ENCODE data around the gene SOCS3.

SOCS3 gene

GRCh38 chr17:78380370-78380769, 20.5 kb upstream of the SOCS3 start:
- peaks cover 0 to 3% (median 0%) of the 10 kb centered on the region in 5 donors for H3K27me3 ChIP-seq (ENCODE audit: control insufficient read depth in 5 of 5, insufficient read depth in 4 of 5, low read length in 5 of 5)
- no peak overlapping the region for H3K4me3 ChIP-seq (ENCODE audit: low read depth in 1 of 5, low read length in 5 of 5)
- peaks cover 16 to 77% (median 74%) of the 10 kb centered on the region in 5 donors for H3K4me1 ChIP-seq (ENCODE audit: control insufficient read depth in 5 of 5, insufficient read depth in 5 of 5, low read length in 5 of 5)
- peak overlapping the region in 2 of 5 donors; percentile 33 to 100 for H3K9ac ChIP-seq (ENCODE audit: low read length in 5 of 5)
- peak overlapping the region; percentile 99 for H3K27ac ChIP-seq (ENCODE audit: low read depth, low read length)
- H3K36me3 ChIP-seq (ENCODE audit: control insufficient read depth in 5 of 5, insufficient read depth in 5 of 5, low read length in 5 of 5), result no peaks in the 10 kb centered on the region
- no peaks in the 10 kb centered on the region for H3K9me3 ChIP-seq (ENCODE audit: control insufficient read depth in 5 of 5, low read length in 5 of 5)

- Histone ChIP-seq H3K36me3 (ENCODE audit: control insufficient read depth in 5 of 5, insufficient read depth in 5 of 5, low read length in 5 of 5) (no peaks in the 10 kb centered on the region), H3K4me1 (ENCODE audit: control insufficient read depth in 5 of 5, insufficient read depth in 5 of 5, low read length in 5 of 5) (peaks cover 9 to 75% (median 70%) of the 10 kb centered on the region in 5 donors), H3K27ac (ENCODE audit: low read depth, low read length) (peak overlapping the region; percentile 99), H3K4me3 (ENCODE audit: low read depth in 1 of 5, low read length in 5 of 5) (peak overlapping the region; percentile 83 to 92 (median 88)), H3K9ac (ENCODE audit: low read length in 5 of 5) (peak overlapping the region; percentile 96 to 100 (median 99)), H3K9me3 (ENCODE audit: control insufficient read depth in 5 of 5, low read length in 5 of 5) (no peaks in the 10 kb centered on the region), H3K27me3 (ENCODE audit: control insufficient read depth in 5 of 5, insufficient read depth in 4 of 5, low read length in 5 of 5) (peaks cover 0 to 3% (median 0%) of the 10 kb centered on the region in 5 donors)
Measured at GRCh38 chr17:78379131-78379491, 19.2 kb upstream of the SOCS3 start.

- Histone ChIP-seq H3K27ac (ENCODE audit: low read depth, low read length) (peak within 1 kb of the TSS; percentile 99), H3K9ac (ENCODE audit: low read length in 5 of 5) (peak within 1 kb of the TSS; percentile 96 to 100 (median 99)), H3K9me3 (ENCODE audit: control insufficient read depth in 5 of 5, low read length in 5 of 5) (no peaks in the 10 kb centered on the region), H3K36me3 (ENCODE audit: control insufficient read depth in 5 of 5, insufficient read depth in 5 of 5, low read length in 5 of 5) (no peaks in the 10 kb centered on the region), H3K27me3 (ENCODE audit: control insufficient read depth in 5 of 5, insufficient read depth in 4 of 5, low read length in 5 of 5) (peaks cover 0 to 3% (median 0%) of the 10 kb centered on the region in 5 donors), H3K4me3 (ENCODE audit: low read depth in 1 of 5, low read length in 5 of 5) (peak within 1 kb of the TSS; percentile 83 to 92 (median 88)), H3K4me1 (ENCODE audit: control insufficient read depth in 5 of 5, insufficient read depth in 5 of 5, low read length in 5 of 5) (peaks cover 8 to 72% (median 63%) of the 10 kb centered on the region in 5 donors)
Measured at GRCh38 chr17:78378225-78379130, 18.6 kb upstream of the SOCS3 start, which contains the start of gene PGS1. TSS of gene PGS1 (plus strand) at chr17:78378649. CDS start at chr17:78378666, 17 bp downstream.

GRCh38 chr17:78377858-78378224, 18.0 kb upstream of the SOCS3 start:
- H3K36me3 ChIP-seq (ENCODE audit: control insufficient read depth in 5 of 5, insufficient read depth in 5 of 5, low read length in 5 of 5), result no peaks in the 10 kb centered on the region
- H3K9me3 ChIP-seq (ENCODE audit: control insufficient read depth in 5 of 5, low read length in 5 of 5), result no peaks in the 10 kb centered on the region
- peak overlapping the region; percentile 99 for H3K27ac ChIP-seq (ENCODE audit: low read depth, low read length)
- peak overlapping the region in 4 of 5 donors; percentile 96 to 100 (median 98) for H3K9ac ChIP-seq (ENCODE audit: low read length in 5 of 5)
- H3K4me1 ChIP-seq (ENCODE audit: control insufficient read depth in 5 of 5, insufficient read depth in 5 of 5, low read length in 5 of 5), result peaks cover 8 to 69% (median 57%) of the 10 kb centered on the region in 5 donors
- peak overlapping the region; percentile 58 to 92 (median 88) for H3K4me3 ChIP-seq (ENCODE audit: low read depth in 1 of 5, low read length in 5 of 5)
- peaks cover 0 to 3% (median 0%) of the 10 kb centered on the region in 5 donors for H3K27me3 ChIP-seq (ENCODE audit: control insufficient read depth in 5 of 5, insufficient read depth in 4 of 5, low read length in 5 of 5)

GRCh38 chr17:78376161-78376560, 16.3 kb upstream of the SOCS3 start:
- peaks cover 0 to 3% (median 0%) of the 10 kb centered on the region in 5 donors for H3K27me3 ChIP-seq (ENCODE audit: control insufficient read depth in 5 of 5, insufficient read depth in 4 of 5, low read length in 5 of 5)
- no peaks in the 10 kb centered on the region for H3K9me3 ChIP-seq (ENCODE audit: control insufficient read depth in 5 of 5, low read length in 5 of 5)
- H3K4me3 ChIP-seq (ENCODE audit: low read depth in 1 of 5, low read length in 5 of 5), result no peak overlapping the region
- no peaks in the 10 kb centered on the region for H3K36me3 ChIP-seq (ENCODE audit: control insufficient read depth in 5 of 5, insufficient read depth in 5 of 5, low read length in 5 of 5)
- H3K9ac ChIP-seq (ENCODE audit: low read length in 5 of 5), result no peak overlapping the region
- H3K27ac ChIP-seq (ENCODE audit: low read depth, low read length), result peak overlapping the region; percentile 67
- H3K4me1 ChIP-seq (ENCODE audit: control insufficient read depth in 5 of 5, insufficient read depth in 5 of 5, low read length in 5 of 5), result peaks cover 8 to 63% (median 45%) of the 10 kb centered on the region in 5 donors

GRCh38 chr17:78375401-78376151, 15.7 kb upstream of the SOCS3 start:
- Histone ChIP-seq H3K4me3 (ENCODE audit: low read depth in 1 of 5, low read length in 5 of 5) (peak overlapping the region in 1 of 5 donors; percentile 8), H3K36me3 (ENCODE audit: control insufficient read depth in 5 of 5, insufficient read depth in 5 of 5, low read length in 5 of 5) (no peaks in the 10 kb centered on the region), H3K27ac (ENCODE audit: low read depth, low read length) (peak overlapping the region; percentile 72), H3K9me3 (ENCODE audit: control insufficient read depth in 5 of 5, low read length in 5 of 5) (no peaks in the 10 kb centered on the region), H3K9ac (ENCODE audit: low read length in 5 of 5) (peak overlapping the region in 3 of 5 donors; percentile 4 to 49 (median 17)), H3K4me1 (ENCODE audit: control insufficient read depth in 5 of 5, insufficient read depth in 5 of 5, low read length in 5 of 5) (peaks cover 8 to 57% (median 40%) of the 10 kb centered on the region in 5 donors), H3K27me3 (ENCODE audit: control insufficient read depth in 5 of 5, insufficient read depth in 4 of 5, low read length in 5 of 5) (peaks cover 0 to 3% (median 0%) of the 10 kb centered on the region in 5 donors)

GRCh38 chr17:78374631-78375274, 14.9 kb upstream of the SOCS3 start:
- H3K9me3 ChIP-seq (ENCODE audit: control insufficient read depth in 5 of 5, low read length in 5 of 5), result no peaks in the 10 kb centered on the region

GRCh38 chr17:78374189-78374588, 14.3 kb upstream of the SOCS3 start:
- Histone ChIP-seq H3K27me3 (ENCODE audit: control insufficient read depth in 5 of 5, insufficient read depth in 4 of 5, low read length in 5 of 5) (peaks cover 0 to 2% (median 0%) of the 10 kb centered on the region in 5 donors), H3K4me3 (ENCODE audit: low read depth in 1 of 5, low read length in 5 of 5) (no peak overlapping the region), H3K4me1 (ENCODE audit: control insufficient read depth in 5 of 5, insufficient read depth in 5 of 5, low read length in 5 of 5) (peaks cover 7 to 47% (median 27%) of the 10 kb centered on the region in 5 donors), H3K9ac (ENCODE audit: low read length in 5 of 5) (no peak overlapping the region), H3K36me3 (ENCODE audit: control insufficient read depth in 5 of 5, insufficient read depth in 5 of 5, low read length in 5 of 5) (no peaks in the 10 kb centered on the region), H3K27ac (ENCODE audit: low read depth, low read length) (no peak overlapping the region), H3K9me3 (ENCODE audit: control insufficient read depth in 5 of 5, low read length in 5 of 5) (no peaks in the 10 kb centered on the region)

More at GRCh38 chr17:78374631-78375274, 14.9 kb upstream of the SOCS3 start:
- Histone ChIP-seq H3K4me3 (ENCODE audit: low read depth in 1 of 5, low read length in 5 of 5) (no peak overlapping the region), H3K27ac (ENCODE audit: low read depth, low read length) (peak overlapping the region; percentile 72), H3K36me3 (ENCODE audit: control insufficient read depth in 5 of 5, insufficient read depth in 5 of 5, low read length in 5 of 5) (no peaks in the 10 kb centered on the region), H3K27me3 (ENCODE audit: control insufficient read depth in 5 of 5, insufficient read depth in 4 of 5, low read length in 5 of 5) (peaks cover 0 to 3% (median 0%) of the 10 kb centered on the region in 5 donors), H3K4me1 (ENCODE audit: control insufficient read depth in 5 of 5, insufficient read depth in 5 of 5, low read length in 5 of 5) (peaks cover 8 to 51% (median 33%) of the 10 kb centered on the region in 5 donors), H3K9ac (ENCODE audit: low read length in 5 of 5) (peak overlapping the region in 3 of 5 donors; percentile 4 to 49 (median 17))

- H3K36me3 ChIP-seq (ENCODE audit: control insufficient read depth in 5 of 5, insufficient read depth in 5 of 5, low read length in 5 of 5), result no peaks in the 10 kb centered on the region
- no peaks in the 10 kb centered on the region for H3K9me3 ChIP-seq (ENCODE audit: control insufficient read depth in 5 of 5, low read length in 5 of 5)
- H3K9ac ChIP-seq (ENCODE audit: low read length in 5 of 5), result no peak overlapping the region
- H3K27ac ChIP-seq (ENCODE audit: low read depth, low read length), result no peak overlapping the region
- no peak overlapping the region for H3K4me3 ChIP-seq (ENCODE audit: low read depth in 1 of 5, low read length in 5 of 5)
- peaks cover 4 to 37% (median 18%) of the 10 kb centered on the region in 5 donors for H3K4me1 ChIP-seq (ENCODE audit: control insufficient read depth in 5 of 5, insufficient read depth in 5 of 5, low read length in 5 of 5)
- no peaks in the 10 kb centered on the region for H3K27me3 ChIP-seq (ENCODE audit: control insufficient read depth in 5 of 5, insufficient read depth in 4 of 5, low read length in 5 of 5)
Measured at GRCh38 chr17:78372841-78373240, 13.0 kb upstream of the SOCS3 start.

Measured in subcutaneous abdominal adipose tissue (tissue), 5 donors.